Testis (tissue), 2 donors: ENCODE results near the gene GRIN2D.

ENCODE experiments used
- CTCF ChIP-seq, 3 experiments: fragments of 450-650 bp in 2 of 3; fragments of 200-600 bp in 1 of 3; sonication (generic) in 1 of 3; IDR thresholded peaks; one replicate each; pipeline ENCODE4 v1.5.1; 2016 to 2019; ENCODE audit warnings: antibody characterized with exemption in 3 of 3, mild to moderate bottlenecking in 2 of 3, moderate library complexity in 1 of 3
- POLR2A ChIP-seq: fragments of 450-650 bp; IDR thresholded peaks from one replicate; pipeline ENCODE4 v1.6.1; 2017; ENCODE audit warnings: antibody characterized with exemption, mild to moderate bottlenecking, moderate library complexity

- TF ChIP-seq POLR2A = no peak
- no peak for TF ChIP-seq CTCF (IDR thresholded peaks at IDR 0.05)
Measured at GRCh38 chr19:48443256-48443655, 49.8 kb downstream of the GRIN2D start.
